ENCODE measurements around the gene MED13L.

GRCh38 chr12:116313194-116313927, 35.9 kb upstream of the MED13L start:
- TF ChIP-seq, protein P1, sequence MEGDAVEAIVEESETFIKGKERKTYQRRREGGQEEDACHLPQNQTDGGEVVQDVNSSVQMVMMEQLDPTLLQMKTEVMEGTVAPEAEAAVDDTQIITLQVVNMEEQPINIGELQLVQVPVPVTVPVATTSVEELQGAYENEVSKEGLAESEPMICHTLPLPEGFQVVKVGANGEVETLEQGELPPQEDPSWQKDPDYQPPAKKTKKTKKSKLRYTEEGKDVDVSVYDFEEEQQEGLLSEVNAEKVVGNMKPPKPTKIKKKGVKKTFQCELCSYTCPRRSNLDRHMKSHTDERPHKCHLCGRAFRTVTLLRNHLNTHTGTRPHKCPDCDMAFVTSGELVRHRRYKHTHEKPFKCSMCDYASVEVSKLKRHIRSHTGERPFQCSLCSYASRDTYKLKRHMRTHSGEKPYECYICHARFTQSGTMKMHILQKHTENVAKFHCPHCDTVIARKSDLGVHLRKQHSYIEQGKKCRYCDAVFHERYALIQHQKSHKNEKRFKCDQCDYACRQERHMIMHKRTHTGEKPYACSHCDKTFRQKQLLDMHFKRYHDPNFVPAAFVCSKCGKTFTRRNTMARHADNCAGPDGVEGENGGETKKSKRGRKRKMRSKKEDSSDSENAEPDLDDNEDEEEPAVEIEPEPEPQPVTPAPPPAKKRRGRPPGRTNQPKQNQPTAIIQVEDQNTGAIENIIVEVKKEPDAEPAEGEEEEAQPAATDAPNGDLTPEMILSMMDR (IDR thresholded peaks at IDR 0.05), result no peak
- TF ChIP-seq POLR2A (IDR thresholded peaks at IDR 0.05), result no peak
- no peak for TF ChIP-seq POLR2AphosphoS5 (IDR thresholded peaks at IDR 0.05)

All from transverse colon (tissue), 4 donors.